Medulla oblongata (tissue), 1 donor: ENCODE results near the gene MAP2K6.
"Not testable (repeated sequence)": the region's sequence is repeated elsewhere in the genome, so short reads cannot be mapped to it uniquely, and the experiment has no call there.

Experiments used
- DNase-seq: peaks from one replicate; pipeline ENCODE4 v3.0.0-alpha.2; 2015; ENCODE audit errors: extremely low spot score

MAP2K6 gene

GRCh38 chr17:69457603-69458002, 43.1 kb downstream of the MAP2K6 start:
- DNase-seq = no peak

- peak; percentile 64 for DNase-seq
These were observed 46.7 kb downstream of the MAP2K6 start for GRCh38 chr17:69460963-69461922.

GRCh38 chr17:69461951-69462369, 47.5 kb downstream of the MAP2K6 start:
- peak; percentile 35 for DNase-seq

- DNase-seq = no peak
These were observed 48.4 kb downstream of the MAP2K6 start for GRCh38 chr17:69462882-69463281.

- DNase-seq = no peak
These were observed 52.0 kb downstream of the MAP2K6 start for GRCh38 chr17:69466451-69466850.

GRCh38 chr17:69466905-69467667, 52.6 kb downstream of the MAP2K6 start:
- no peak for DNase-seq

GRCh38 chr17:69468207-69468606, 53.7 kb downstream of the MAP2K6 start:
- DNase-seq = no peak

GRCh38 chr17:69470702-69471101, 56.2 kb downstream of the MAP2K6 start:
- no peak for DNase-seq

- DNase-seq = no peak
These were observed 56.9 kb downstream of the MAP2K6 start for GRCh38 chr17:69471406-69471805.

GRCh38 chr17:69473841-69474831, 59.6 kb downstream of the MAP2K6 start:
- no peak for DNase-seq

GRCh38 chr17:69477204-69477902, 62.9 kb downstream of the MAP2K6 start:
- DNase-seq = no peak

GRCh38 chr17:69477903-69478266, 63.4 kb downstream of the MAP2K6 start:
- no peak for DNase-seq

- no peak for DNase-seq
These were observed 64.4 kb downstream of the MAP2K6 start for GRCh38 chr17:69478916-69479315.

GRCh38 chr17:69479756-69480155, 65.3 kb downstream of the MAP2K6 start:
- not testable (repeated sequence) for DNase-seq

- peak; percentile 37 for DNase-seq
These were observed 65.7 kb downstream of the MAP2K6 start for GRCh38 chr17:69480245-69480644.

- DNase-seq = no peak
These were observed 70.8 kb downstream of the MAP2K6 start for GRCh38 chr17:69485251-69485661.

GRCh38 chr17:69485901-69486643, 71.6 kb downstream of the MAP2K6 start:
- no peak for DNase-seq

- no peak for DNase-seq
These were observed 72.5 kb downstream of the MAP2K6 start for GRCh38 chr17:69486779-69487637.

GRCh38 chr17:69489313-69489712, 74.8 kb downstream of the MAP2K6 start:
- DNase-seq = no peak
